Stimulated activated CD4-positive, alpha-beta T cell treated with anti-CD3 and anti-CD28 coated beads, Interleukin-4, amount 100 ng/mL, for 1 hour (primary cell): ENCODE results near the gene CEP350.
"Not testable (repeated sequence)": the region's sequence is repeated elsewhere in the genome, so short reads cannot be mapped to it uniquely, and the experiment has no call there.

ENCODE experiments used
- DNase-seq: peaks from one replicate; pipeline ENCODE4 v3.0.0-alpha.2; 2020

Gene CEP350

GRCh38 chr1:180133688-180134087 is 179.1 kb downstream of the CEP350 start:
- DNase-seq, result not testable (repeated sequence)

GRCh38 chr1:180135535-180135934 is 180.9 kb downstream of the CEP350 start:
- no peak for DNase-seq

GRCh38 chr1:180136331-180136967 is 181.8 kb downstream of the CEP350 start:
- DNase-seq, result no peak

GRCh38 chr1:180136968-180137356 is 182.4 kb downstream of the CEP350 start:
- DNase-seq, result no peak

- no peak for DNase-seq
Measured at GRCh38 chr1:180137776-180138175, 183.2 kb downstream of the CEP350 start.

GRCh38 chr1:180141381-180141934 is 186.8 kb downstream of the CEP350 start:
- no peak for DNase-seq

- DNase-seq, result no peak
Measured at GRCh38 chr1:180143359-180143758, 188.7 kb downstream of the CEP350 start.

- DNase-seq, result no peak
Measured at GRCh38 chr1:180144659-180145357, 190.2 kb downstream of the CEP350 start.

- DNase-seq, result no peak
Measured at GRCh38 chr1:180145446-180145845, 190.8 kb downstream of the CEP350 start.

GRCh38 chr1:180150982-180151381 is 196.4 kb downstream of the CEP350 start:
- DNase-seq, result no peak

GRCh38 chr1:180151508-180151907 is 196.9 kb downstream of the CEP350 start:
- DNase-seq, result no peak

GRCh38 chr1:180152588-180152987 is 198.0 kb downstream of the CEP350 start:
- no peak for DNase-seq

GRCh38 chr1:180153032-180153431 is 198.4 kb downstream of the CEP350 start:
- DNase-seq, result no peak

GRCh38 chr1:180154003-180154324 is 199.4 kb downstream of the CEP350 start:
- no peak for DNase-seq

GRCh38 chr1:180154325-180155181 is 199.9 kb downstream of the CEP350 start, which contains the start of gene QSOX1:
TSS of gene QSOX1 (plus strand) at chr1:180154869. CDS start at chr1:180154908, 39 bp downstream.
- DNase-seq, result peak; percentile 86

GRCh38 chr1:180155182-180155682 is 200.6 kb downstream of the CEP350 start:
- peak; percentile 32 for DNase-seq

- no peak for DNase-seq
Measured at GRCh38 chr1:180156201-180156600, 201.6 kb downstream of the CEP350 start.

- no peak for DNase-seq
Measured at GRCh38 chr1:180156631-180157091, 202.1 kb downstream of the CEP350 start.

- no peak for DNase-seq
Measured at GRCh38 chr1:180157108-180157507, 202.5 kb downstream of the CEP350 start.

GRCh38 chr1:180157576-180158057 is 203.0 kb downstream of the CEP350 start:
- DNase-seq, result no peak

GRCh38 chr1:180158149-180159147 is 203.8 kb downstream of the CEP350 start:
- no peak for DNase-seq

- no peak for DNase-seq
Measured at GRCh38 chr1:180160357-180160756, 205.7 kb downstream of the CEP350 start.
